ENCODE data around the gene FBXL22. TPM values are rescaled to one million over a fixed set of nuclear protein-coding genes. Genes with fewer than 3 reads are reported as not detected.

FBXL22 gene
- total RNA-seq, 2 donors from 2014 or later = 12.5 to 39.6 TPM

- no peaks in the 10 kb centered on the region for H3K4me1 ChIP-seq (replicated peaks)
- TF ChIP-seq POLR2A (IDR thresholded peaks at IDR 0.05) (no peak), POLR2AphosphoS5 (IDR thresholded peaks at IDR 0.05) (no peak), CTCF (IDR thresholded peaks at IDR 0.05) (no peak)
- H3K36me3 ChIP-seq = no peaks in the 10 kb centered on the region
- H3K27me3 ChIP-seq (replicated peaks; ENCODE audit: insufficient read depth) = no peaks in the 10 kb centered on the region
- WGBS = 50% methylated on average over 1 of the region's 1 CpG
- H3K27ac ChIP-seq = no peak overlapping the region
- DNase-seq (ENCODE audit: low spot score) = no peak
- no peaks in the 10 kb centered on the region for H3K9me3 ChIP-seq
- intact Hi-C loops (cut with DNase I) = no loop called here
- H3K4me3 ChIP-seq = no peak overlapping the region
Measured at GRCh38 chr15:63575312-63575711, 21.9 kb upstream of the FBXL22 start.

- no peaks in the 10 kb centered on the region for H3K36me3 ChIP-seq
- intact Hi-C loops (cut with DNase I) = no loop called here
- no peaks in the 10 kb centered on the region for H3K9me3 ChIP-seq
Measured at GRCh38 chr15:63576441-63576840, 20.7 kb upstream of the FBXL22 start.

GRCh38 chr15:63582179-63582578 lies 15.0 kb upstream of the FBXL22 start:
- no peak for DNase-seq (ENCODE audit: low spot score)
- no peaks in the 10 kb centered on the region for H3K4me1 ChIP-seq (replicated peaks)
- no peak for TF ChIP-seq POLR2A (IDR thresholded peaks at IDR 0.05)
- TF ChIP-seq CTCF (IDR thresholded peaks at IDR 0.05) = no peak
- TF ChIP-seq POLR2AphosphoS5 (IDR thresholded peaks at IDR 0.05) = no peak
- H3K9me3 ChIP-seq = no peaks in the 10 kb centered on the region
- H3K27ac ChIP-seq = no peak overlapping the region
- intact Hi-C loops (cut with DNase I) = no loop called here
- no peaks in the 10 kb centered on the region for H3K36me3 ChIP-seq
- H3K4me3 ChIP-seq = no peak overlapping the region
- no peaks in the 10 kb centered on the region for H3K27me3 ChIP-seq (replicated peaks; ENCODE audit: insufficient read depth)

More at GRCh38 chr15:63576441-63576840, 20.7 kb upstream of the FBXL22 start:
- TF ChIP-seq CTCF (IDR thresholded peaks at IDR 0.05) (no peak), POLR2AphosphoS5 (IDR thresholded peaks at IDR 0.05) (no peak), POLR2A (IDR thresholded peaks at IDR 0.05) (no peak)
- Histone ChIP-seq H3K27ac (no peak overlapping the region), H3K4me3 (no peak overlapping the region), H3K27me3 (replicated peaks; ENCODE audit: insufficient read depth) (no peaks in the 10 kb centered on the region), H3K4me1 (replicated peaks) (no peaks in the 10 kb centered on the region)
- WGBS = 60% methylated on average over 6 of the region's 6 CpGs
- DNase-seq (ENCODE audit: low spot score) = no peak

GRCh38 chr15:63582718-63583426 lies 14.3 kb upstream of the FBXL22 start:
- Histone ChIP-seq H3K27me3 (replicated peaks; ENCODE audit: insufficient read depth) (no peaks in the 10 kb centered on the region), H3K4me3 (no peak overlapping the region), H3K4me1 (replicated peaks) (no peaks in the 10 kb centered on the region), H3K9me3 (no peaks in the 10 kb centered on the region), H3K36me3 (no peaks in the 10 kb centered on the region), H3K27ac (no peak overlapping the region)
- DNase-seq (ENCODE audit: low spot score) = no peak
- TF ChIP-seq CTCF (IDR thresholded peaks at IDR 0.05) = no peak
- no peak for TF ChIP-seq POLR2A (IDR thresholded peaks at IDR 0.05)
- TF ChIP-seq POLR2AphosphoS5 (IDR thresholded peaks at IDR 0.05) = no peak
- WGBS = 75% methylated on average over 2 of the region's 2 CpGs
- intact Hi-C loops (cut with DNase I) = no loop called here

- Histone ChIP-seq H3K9me3 (no peaks in the 10 kb centered on the region), H3K27ac (no peak overlapping the region), H3K4me3 (no peak overlapping the region), H3K27me3 (replicated peaks; ENCODE audit: insufficient read depth) (no peaks in the 10 kb centered on the region), H3K4me1 (replicated peaks) (no peaks in the 10 kb centered on the region), H3K36me3 (peaks cover 0 to 3% of the 10 kb centered on the region in 2 donors)
- intact Hi-C loops (cut with DNase I) = no loop called here
- 98% methylated on average over 5 of the region's 5 CpGs for WGBS
- no peak for DNase-seq (ENCODE audit: low spot score)
- TF ChIP-seq CTCF (IDR thresholded peaks at IDR 0.05) (no peak), POLR2AphosphoS5 (IDR thresholded peaks at IDR 0.05) (no peak), POLR2A (IDR thresholded peaks at IDR 0.05) (no peak)
Measured at GRCh38 chr15:63586790-63587189, 10.4 kb upstream of the FBXL22 start.

Measured in prostate gland (tissue), 2 donors.